ENCODE measurements around the gene SMIM45.

Gene SMIM45

DNA sequence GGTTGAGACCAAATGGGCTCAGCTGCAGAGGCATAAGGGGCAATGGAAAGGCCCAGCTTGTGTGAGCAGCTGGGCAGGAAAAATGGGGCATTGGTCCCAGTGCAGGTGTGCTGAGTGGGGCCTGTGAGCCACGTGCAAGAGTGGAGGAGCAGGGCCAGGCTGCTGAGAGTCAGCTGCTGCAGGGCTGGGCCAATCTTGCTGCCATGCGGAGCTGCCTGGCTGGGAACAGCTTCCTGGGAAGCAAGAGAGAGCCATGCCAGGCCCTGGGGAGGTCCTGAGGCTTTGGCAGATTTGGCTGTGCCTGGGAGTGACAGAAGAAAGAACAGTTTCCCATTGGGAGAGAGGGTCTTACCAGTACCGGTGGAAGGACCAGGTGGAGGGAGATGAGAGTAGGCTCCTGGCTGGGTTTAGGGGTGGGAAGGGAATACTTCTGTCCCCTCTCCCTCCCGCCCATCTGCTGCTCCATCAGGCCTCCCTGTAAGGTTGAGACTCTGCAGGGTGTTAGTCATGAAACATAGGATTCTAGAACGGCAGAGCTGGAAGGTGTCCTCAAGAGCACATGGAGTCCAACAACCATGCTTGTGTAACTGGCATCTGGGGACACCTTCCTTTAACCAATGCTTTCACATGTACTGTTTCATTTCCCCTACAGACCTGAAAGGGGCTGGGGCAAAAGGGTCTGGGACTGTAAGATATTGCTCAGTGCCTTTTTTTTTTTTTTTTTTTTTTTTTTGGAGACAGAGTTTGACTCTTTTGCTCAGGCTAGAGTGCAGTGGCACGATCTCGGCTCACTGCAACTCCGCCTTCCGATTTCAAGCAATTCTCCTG is 27.7 kb downstream of the SMIM45 start:
- 83% methylated on average over 9 of the region's 9 CpGs for WGBS
- Histone ChIP-seq H3K27ac (no peak overlapping the region), H3K4me3 (no peak overlapping the region), H3K9me3 (no peaks in the 10 kb centered on the region), H3K27me3 (replicated peaks; ENCODE audit: insufficient read depth) (no peaks in the 10 kb centered on the region), H3K36me3 (no peaks in the 10 kb centered on the region), H3K4me1 (replicated peaks) (no peaks in the 10 kb centered on the region)
- no peak for DNase-seq (ENCODE audit: low spot score)
- TF ChIP-seq, protein P1, sequence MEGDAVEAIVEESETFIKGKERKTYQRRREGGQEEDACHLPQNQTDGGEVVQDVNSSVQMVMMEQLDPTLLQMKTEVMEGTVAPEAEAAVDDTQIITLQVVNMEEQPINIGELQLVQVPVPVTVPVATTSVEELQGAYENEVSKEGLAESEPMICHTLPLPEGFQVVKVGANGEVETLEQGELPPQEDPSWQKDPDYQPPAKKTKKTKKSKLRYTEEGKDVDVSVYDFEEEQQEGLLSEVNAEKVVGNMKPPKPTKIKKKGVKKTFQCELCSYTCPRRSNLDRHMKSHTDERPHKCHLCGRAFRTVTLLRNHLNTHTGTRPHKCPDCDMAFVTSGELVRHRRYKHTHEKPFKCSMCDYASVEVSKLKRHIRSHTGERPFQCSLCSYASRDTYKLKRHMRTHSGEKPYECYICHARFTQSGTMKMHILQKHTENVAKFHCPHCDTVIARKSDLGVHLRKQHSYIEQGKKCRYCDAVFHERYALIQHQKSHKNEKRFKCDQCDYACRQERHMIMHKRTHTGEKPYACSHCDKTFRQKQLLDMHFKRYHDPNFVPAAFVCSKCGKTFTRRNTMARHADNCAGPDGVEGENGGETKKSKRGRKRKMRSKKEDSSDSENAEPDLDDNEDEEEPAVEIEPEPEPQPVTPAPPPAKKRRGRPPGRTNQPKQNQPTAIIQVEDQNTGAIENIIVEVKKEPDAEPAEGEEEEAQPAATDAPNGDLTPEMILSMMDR (IDR thresholded peaks at IDR 0.05) = no peak
- TF ChIP-seq POLR2A (IDR thresholded peaks at IDR 0.05) = no peak
- TF ChIP-seq POLR2AphosphoS5 (IDR thresholded peaks at IDR 0.05) = no peak
- intact Hi-C loops (cut with DNase I) = no loop called here

DNA sequence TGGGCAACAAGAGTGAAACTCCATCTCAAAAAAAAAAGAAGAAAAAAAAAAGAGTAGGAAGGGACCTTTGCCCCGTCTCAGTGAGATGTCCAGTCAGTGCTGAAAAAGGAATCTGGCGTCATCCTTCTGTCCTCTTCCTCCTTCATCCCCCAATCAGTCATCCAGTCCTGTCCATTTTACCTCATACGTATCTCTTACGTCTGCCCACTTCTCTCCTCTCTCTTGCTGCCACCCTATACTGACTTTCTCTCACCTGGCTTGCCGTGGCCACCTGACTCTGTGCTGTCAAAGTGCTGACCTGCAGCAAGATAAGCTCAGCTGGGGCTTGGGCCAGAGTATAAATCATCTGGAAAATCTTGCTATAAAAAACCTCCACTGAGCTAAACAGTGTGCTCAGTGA is 30.9 kb downstream of the SMIM45 start:
- no peaks in the 10 kb centered on the region for H3K27me3 ChIP-seq (replicated peaks; ENCODE audit: insufficient read depth)
- 70% methylated on average over 5 of the region's 5 CpGs for WGBS
- H3K4me1 ChIP-seq (replicated peaks) = no peaks in the 10 kb centered on the region

DNA sequence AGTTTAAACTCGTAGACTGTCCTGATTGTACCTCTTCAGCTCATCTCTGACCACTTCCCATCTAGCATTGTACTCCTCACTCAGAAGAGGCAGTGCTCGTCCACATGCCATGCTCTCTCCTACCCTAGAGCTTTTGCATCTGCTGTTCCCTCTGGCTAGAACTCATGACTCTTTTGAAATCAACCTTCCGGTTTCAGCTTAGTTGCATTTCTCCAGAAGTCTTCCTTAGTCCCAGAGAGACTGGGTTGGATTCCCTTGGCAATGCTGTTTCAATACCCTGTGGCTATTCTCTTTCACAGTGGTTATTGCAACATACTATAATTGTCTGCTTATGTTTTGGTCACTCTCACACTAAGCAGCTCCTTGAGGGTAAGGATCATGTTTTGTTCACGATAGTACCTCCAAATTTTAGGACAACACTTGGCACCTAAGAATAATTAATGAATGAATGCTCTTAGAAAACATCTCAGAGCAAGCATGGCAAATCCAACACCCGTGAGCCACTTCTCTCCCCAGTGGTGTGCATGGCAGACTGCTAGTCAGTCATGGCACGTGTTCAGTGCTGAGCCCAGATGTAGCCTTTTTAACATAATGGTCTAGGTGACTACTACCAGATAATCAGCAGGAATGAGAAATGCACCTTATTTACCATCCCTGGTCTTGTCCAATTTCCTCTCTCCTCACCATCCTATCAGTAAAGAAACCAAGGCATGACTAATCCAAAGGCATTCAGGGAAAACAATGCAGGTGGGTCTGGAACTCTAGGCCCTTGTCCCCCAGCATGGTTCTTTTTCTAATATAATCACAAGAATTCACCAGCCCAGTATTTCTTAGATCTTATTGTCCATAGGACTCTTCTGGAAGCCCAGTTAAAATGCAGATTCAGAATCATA is 31.8 kb downstream of the SMIM45 start:
- Histone ChIP-seq H3K27me3 (replicated peaks; ENCODE audit: insufficient read depth) (no peaks in the 10 kb centered on the region), H3K9me3 (no peaks in the 10 kb centered on the region), H3K27ac (no peak overlapping the region), H3K4me3 (no peak overlapping the region), H3K36me3 (no peaks in the 10 kb centered on the region), H3K4me1 (replicated peaks) (no peaks in the 10 kb centered on the region)
- 84% methylated on average over 6 of the region's 6 CpGs for WGBS
- DNase-seq (ENCODE audit: low spot score) = no peak
- intact Hi-C loops (cut with DNase I) = no loop called here
- TF ChIP-seq POLR2A (IDR thresholded peaks at IDR 0.05) (no peak), POLR2AphosphoS5 (IDR thresholded peaks at IDR 0.05) (no peak)
- TF ChIP-seq, protein P1 (IDR thresholded peaks at IDR 0.05) = no peak

More for the DNA sequence above, 30.9 kb downstream of the SMIM45 start:
- DNase-seq (ENCODE audit: low spot score) = no peak
- Histone ChIP-seq H3K36me3 (no peaks in the 10 kb centered on the region), H3K4me3 (no peak overlapping the region), H3K9me3 (no peaks in the 10 kb centered on the region), H3K27ac (no peak overlapping the region)
- TF ChIP-seq, protein P1 (IDR thresholded peaks at IDR 0.05) = no peak
- TF ChIP-seq POLR2A (IDR thresholded peaks at IDR 0.05) (no peak), POLR2AphosphoS5 (IDR thresholded peaks at IDR 0.05) (no peak)
- intact Hi-C loops (cut with DNase I) = no loop called here

DNA sequence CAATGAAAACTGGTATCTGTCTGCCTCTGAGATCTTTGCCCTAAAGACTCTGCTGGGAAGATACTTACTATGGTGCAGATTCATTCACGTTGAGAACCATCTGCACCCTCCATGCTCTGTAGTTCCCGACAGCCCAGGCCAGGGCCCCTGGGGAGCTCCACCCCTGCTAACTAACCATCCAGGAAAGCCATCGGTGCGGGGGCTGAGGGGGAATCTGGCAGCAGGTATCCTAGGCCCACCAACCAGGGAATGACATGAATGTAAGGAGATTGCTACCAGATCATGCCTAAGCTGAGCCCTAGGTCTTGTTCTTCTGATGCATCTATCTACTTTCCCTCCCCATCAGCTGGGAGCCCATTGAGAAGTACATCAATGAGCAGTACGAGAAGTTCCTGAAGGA is 35.3 kb downstream of the SMIM45 start:
- intact Hi-C loops (cut with DNase I) = no loop called here
- DNase-seq (ENCODE audit: low spot score) = no peak
- no peaks in the 10 kb centered on the region for H3K27me3 ChIP-seq (replicated peaks; ENCODE audit: insufficient read depth)
- H3K9me3 ChIP-seq = no peaks in the 10 kb centered on the region
- no peak overlapping the region for H3K27ac ChIP-seq
- TF ChIP-seq POLR2A (IDR thresholded peaks at IDR 0.05) (no peak), POLR2AphosphoS5 (IDR thresholded peaks at IDR 0.05) (no peak)
- TF ChIP-seq, protein P1 (IDR thresholded peaks at IDR 0.05) = no peak
- WGBS = 95% methylated on average over 5 of the region's 5 CpGs
- H3K4me3 ChIP-seq = no peak overlapping the region
- H3K4me1 ChIP-seq (replicated peaks) = no peaks in the 10 kb centered on the region
- H3K36me3 ChIP-seq = no peaks in the 10 kb centered on the region

All from prostate gland (tissue), 2 donors.